Fibroblast of lung (primary cell): ENCODE results near the gene FOXA3.

Experiments
- CTCF ChIP-seq, 2 donors: IDR thresholded peaks in 1 of 2; conservative IDR thresholded peaks in 1 of 2; 1 replicate in 1 of 2; 2 replicates in 1 of 2; pipeline ENCODE4 v1.5.1; 2011 to 2012; ENCODE audit warnings: low read length in 2 of 2, control low read depth in 1 of 2, inconsistent platforms in 1 of 2, low read depth in 1 of 2, mild to moderate bottlenecking in 1 of 2
- EZH2 ChIP-seq: IDR thresholded peaks from 2 replicates; pipeline ENCODE4 v1.5.1; 2012; ENCODE audit warnings: low read length, control low read depth, mild to moderate bottlenecking; ENCODE audit errors: missing control alignments

GRCh38 chr19:45922281-45922680, 58.2 kb downstream of the FOXA3 start:
- TF ChIP-seq CTCF (conservative IDR thresholded peaks at IDR 0.05 in 1 of 2, IDR thresholded peaks at IDR 0.05 in 1 of 2; ENCODE audit: low read depth in 1 of 2, low read length in 2 of 2) (no peak), EZH2 (no peak)
